ENCODE measurements around the gene GRM4. TPM values are rescaled to one million over a fixed set of nuclear protein-coding genes. Genes with fewer than 3 reads are reported as not detected.

GRM4 gene
- total RNA-seq, 1 experiment from 2014 or later = not detected

DNA sequence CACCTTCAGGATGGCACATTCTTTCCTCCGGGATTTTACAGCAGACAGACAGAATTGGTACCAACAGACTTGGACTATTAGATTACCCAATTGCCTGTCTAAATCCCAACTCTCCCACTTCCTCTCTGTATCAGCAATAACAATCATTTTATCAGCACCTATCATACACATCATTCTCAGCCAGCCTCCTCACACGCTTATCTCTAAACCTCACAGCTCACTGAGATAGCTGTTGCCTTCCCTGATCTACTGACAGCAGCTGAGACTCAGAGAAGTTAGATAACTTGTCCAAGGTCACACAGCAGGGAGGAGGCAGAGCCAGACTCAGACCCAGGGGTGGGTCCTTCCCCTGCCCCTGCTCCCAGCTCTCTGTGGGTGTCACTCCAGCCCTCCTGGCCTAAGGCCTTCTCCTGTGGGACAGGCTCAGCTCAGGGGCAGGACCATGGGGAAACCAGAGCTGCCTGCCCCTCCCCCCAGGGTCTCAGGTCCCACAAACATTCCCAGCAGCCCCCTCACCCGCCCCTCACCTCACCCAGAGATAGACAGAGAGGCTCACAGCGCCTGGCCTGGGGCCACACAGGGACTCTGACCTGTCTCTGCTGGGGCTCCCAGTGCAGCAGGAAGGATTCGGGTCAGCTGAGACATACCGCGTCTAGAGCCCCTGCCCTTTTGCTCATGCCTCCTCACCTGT, 92.8 kb downstream of the GRM4 start:
- Mint-ChIP-seq H3K4me3 (ENCODE audit: unreplicated experiment) (no peak overlapping the region), H3K27ac (ENCODE audit: low read depth, unreplicated experiment) (no peak overlapping the region), H3K27me3 (ENCODE audit: insufficient read depth, unreplicated experiment) (peaks cover 37% of the 10 kb centered on the region), H3K4me1 (ENCODE audit: insufficient read depth, unreplicated experiment) (no peaks in the 10 kb centered on the region), H3K36me3 (ENCODE audit: insufficient read depth, unreplicated experiment) (no peaks in the 10 kb centered on the region), H3K9me3 (ENCODE audit: unreplicated experiment) (no peaks in the 10 kb centered on the region)
- TF ChIP-seq, protein P1, sequence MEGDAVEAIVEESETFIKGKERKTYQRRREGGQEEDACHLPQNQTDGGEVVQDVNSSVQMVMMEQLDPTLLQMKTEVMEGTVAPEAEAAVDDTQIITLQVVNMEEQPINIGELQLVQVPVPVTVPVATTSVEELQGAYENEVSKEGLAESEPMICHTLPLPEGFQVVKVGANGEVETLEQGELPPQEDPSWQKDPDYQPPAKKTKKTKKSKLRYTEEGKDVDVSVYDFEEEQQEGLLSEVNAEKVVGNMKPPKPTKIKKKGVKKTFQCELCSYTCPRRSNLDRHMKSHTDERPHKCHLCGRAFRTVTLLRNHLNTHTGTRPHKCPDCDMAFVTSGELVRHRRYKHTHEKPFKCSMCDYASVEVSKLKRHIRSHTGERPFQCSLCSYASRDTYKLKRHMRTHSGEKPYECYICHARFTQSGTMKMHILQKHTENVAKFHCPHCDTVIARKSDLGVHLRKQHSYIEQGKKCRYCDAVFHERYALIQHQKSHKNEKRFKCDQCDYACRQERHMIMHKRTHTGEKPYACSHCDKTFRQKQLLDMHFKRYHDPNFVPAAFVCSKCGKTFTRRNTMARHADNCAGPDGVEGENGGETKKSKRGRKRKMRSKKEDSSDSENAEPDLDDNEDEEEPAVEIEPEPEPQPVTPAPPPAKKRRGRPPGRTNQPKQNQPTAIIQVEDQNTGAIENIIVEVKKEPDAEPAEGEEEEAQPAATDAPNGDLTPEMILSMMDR (IDR thresholded peaks at IDR 0.05; ENCODE audit: unreplicated experiment) = no peak
- ChIA-PET CTCF (interaction anchor here (0.6 to 1.4 kb wide), 3 partner anchors 11 to 362 kb away, joined by 3 to 6 read pairs (median 4); no protein-coding TSS in a partner anchor), POLR2A (no interaction called here)
- DNase-seq (ENCODE audit: unreplicated experiment) = no peak
- intact Hi-C loops (cut with micrococcal nuclease) = no loop called here
- BruUV-seq (replicated peaks) = no TSS peak

DNA sequence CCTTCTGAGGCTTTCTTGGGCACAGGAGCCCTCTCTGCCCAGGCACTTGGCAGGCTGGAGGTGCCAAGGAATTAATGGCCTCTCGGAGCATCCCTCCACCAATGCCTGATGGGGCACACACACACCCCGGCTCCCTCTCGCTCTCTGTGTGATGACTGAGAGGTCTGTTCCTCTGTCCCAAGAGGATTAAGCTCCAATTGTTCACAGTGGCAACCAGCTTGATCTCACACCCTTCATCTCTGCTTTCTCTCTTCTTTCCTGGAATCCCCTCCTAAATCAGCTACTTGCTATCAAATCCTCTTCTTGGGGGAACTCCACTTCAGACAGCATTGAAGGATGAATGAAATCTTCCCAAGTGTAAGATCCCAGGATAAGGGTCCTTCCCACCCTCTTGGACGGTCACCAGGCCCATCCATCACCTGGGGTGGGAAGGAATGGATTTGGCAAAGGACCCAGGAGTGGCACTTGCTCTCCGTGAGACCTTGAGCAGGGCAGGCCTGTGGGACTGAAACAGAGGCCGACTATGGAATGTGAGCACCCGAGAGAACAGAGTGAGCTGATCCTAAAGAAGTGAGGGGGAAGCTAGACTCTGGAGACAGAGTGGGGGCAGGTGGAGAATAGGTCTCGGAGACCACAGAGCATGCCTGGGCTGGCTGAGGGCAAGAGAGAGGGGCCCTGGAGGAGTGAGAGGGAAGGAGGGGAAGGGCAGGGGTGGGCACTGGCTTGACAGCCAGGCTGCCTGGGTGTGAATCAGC, 93.6 kb downstream of the GRM4 start:
- CTCF ChIA-PET = interaction anchor here (0.6 to 1.4 kb wide), 5 partner anchors 10 to 363 kb away, joined by 3 to 7 read pairs (median 4); no protein-coding TSS in a partner anchor
- Mint-ChIP-seq H3K4me1 (ENCODE audit: insufficient read depth, unreplicated experiment) (no peaks in the 10 kb centered on the region), H3K36me3 (ENCODE audit: insufficient read depth, unreplicated experiment) (no peaks in the 10 kb centered on the region), H3K4me3 (ENCODE audit: unreplicated experiment) (no peak overlapping the region), H3K27me3 (ENCODE audit: insufficient read depth, unreplicated experiment) (peaks cover 44% of the 10 kb centered on the region), H3K9me3 (ENCODE audit: unreplicated experiment) (no peaks in the 10 kb centered on the region), H3K27ac (ENCODE audit: low read depth, unreplicated experiment) (no peak overlapping the region)
- BruUV-seq (replicated peaks) = no TSS peak
- TF ChIP-seq, protein P1 (IDR thresholded peaks at IDR 0.05; ENCODE audit: unreplicated experiment) = no peak
- POLR2A ChIA-PET = no interaction called here
- no peak for DNase-seq (ENCODE audit: unreplicated experiment)
- intact Hi-C loops (cut with micrococcal nuclease) = no loop called here

DNA sequence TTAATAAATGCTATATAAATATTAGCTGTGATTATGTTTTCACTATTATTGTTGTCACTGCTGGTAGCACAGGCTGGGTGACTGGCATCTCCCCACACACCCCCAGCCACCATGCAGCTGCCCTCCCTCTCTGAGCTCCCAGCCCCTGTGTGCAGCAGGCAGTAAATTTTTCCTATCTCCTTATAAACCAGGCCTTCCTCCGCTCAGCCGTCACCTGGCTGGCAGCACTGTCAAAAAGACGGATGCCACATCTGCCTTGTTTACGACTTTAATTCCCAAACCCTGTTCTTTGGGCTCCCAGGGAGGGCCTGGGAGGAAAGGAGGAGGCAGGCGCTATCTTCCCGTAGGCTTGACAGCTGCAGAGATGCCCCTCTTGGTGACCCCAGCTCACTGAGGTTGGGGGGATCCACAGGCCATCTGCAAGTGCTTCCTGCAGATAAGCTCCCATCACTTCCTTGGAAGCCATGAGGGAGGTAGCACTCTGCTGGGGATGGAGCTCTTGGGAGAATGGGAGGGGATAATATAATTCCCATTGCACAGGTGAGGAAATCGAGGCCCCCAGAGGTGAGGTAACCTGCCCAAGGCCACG, 94.5 kb downstream of the GRM4 start:
- intact Hi-C loops (cut with micrococcal nuclease) = no loop called here
- POLR2A ChIA-PET = no interaction called here
- TF ChIP-seq, protein P1 (IDR thresholded peaks at IDR 0.05; ENCODE audit: unreplicated experiment) = no peak
- H3K27me3 Mint-ChIP-seq (ENCODE audit: insufficient read depth, unreplicated experiment) = peaks cover 48% of the 10 kb centered on the region
- no peaks in the 10 kb centered on the region for H3K4me1 Mint-ChIP-seq (ENCODE audit: insufficient read depth, unreplicated experiment)
- H3K4me3 Mint-ChIP-seq (ENCODE audit: unreplicated experiment) = no peak overlapping the region
- H3K27ac Mint-ChIP-seq (ENCODE audit: low read depth, unreplicated experiment) = no peak overlapping the region
- H3K9me3 Mint-ChIP-seq (ENCODE audit: unreplicated experiment) = no peaks in the 10 kb centered on the region
- CTCF ChIA-PET = interaction anchor here (0.6 to 1.2 kb wide), 3 partner anchors 13 to 104 kb away, joined by 5 to 7 read pairs (median 6); no protein-coding TSS in a partner anchor
- DNase-seq (ENCODE audit: unreplicated experiment) = no peak
- no TSS peak for BruUV-seq (replicated peaks)
- H3K36me3 Mint-ChIP-seq (ENCODE audit: insufficient read depth, unreplicated experiment) = no peaks in the 10 kb centered on the region

DNA sequence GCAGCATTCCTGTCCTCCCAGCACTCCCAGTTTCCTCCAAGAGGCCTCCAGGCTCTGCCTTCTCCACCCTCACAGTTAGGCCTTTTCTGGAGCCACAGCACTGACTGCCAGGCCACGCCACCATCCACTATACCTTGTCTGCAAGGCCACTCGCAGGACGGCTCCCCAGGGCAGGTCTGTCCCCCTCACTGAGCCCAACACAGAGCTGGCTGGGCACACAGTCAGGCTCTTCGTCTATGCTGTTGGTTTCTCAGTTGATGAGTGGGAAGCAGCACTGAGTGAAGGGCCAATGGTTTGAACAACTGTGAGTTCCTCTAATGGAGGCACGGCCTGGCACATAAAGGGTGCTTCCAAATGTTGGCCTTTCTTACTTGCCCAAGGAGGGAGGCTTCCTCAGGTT, 95.2 kb downstream of the GRM4 start:
- Mint-ChIP-seq H3K27me3 (ENCODE audit: insufficient read depth, unreplicated experiment) (peaks cover 48% of the 10 kb centered on the region), H3K4me3 (ENCODE audit: unreplicated experiment) (no peak overlapping the region), H3K4me1 (ENCODE audit: insufficient read depth, unreplicated experiment) (no peaks in the 10 kb centered on the region), H3K9me3 (ENCODE audit: unreplicated experiment) (no peaks in the 10 kb centered on the region), H3K27ac (ENCODE audit: low read depth, unreplicated experiment) (no peak overlapping the region), H3K36me3 (ENCODE audit: insufficient read depth, unreplicated experiment) (no peaks in the 10 kb centered on the region)
- POLR2A ChIA-PET = no interaction called here
- DNase-seq (ENCODE audit: unreplicated experiment) = no peak
- CTCF ChIA-PET = interaction anchor here (0.6 kb wide), 1 partner anchor 12 kb away, joined by 5 read pairs; no protein-coding TSS in a partner anchor
- TF ChIP-seq, protein P1 (IDR thresholded peaks at IDR 0.05; ENCODE audit: unreplicated experiment) = no peak
- intact Hi-C loops (cut with micrococcal nuclease) = no loop called here
- no TSS peak for BruUV-seq (replicated peaks)

Measured in MCF 10A (cell line).